ENCODE results near the gene GRB14.

GRCh38 chr2:164644036-164644700 is 22.9 kb upstream of the GRB14 start:
- TF ChIP-seq, protein P1, sequence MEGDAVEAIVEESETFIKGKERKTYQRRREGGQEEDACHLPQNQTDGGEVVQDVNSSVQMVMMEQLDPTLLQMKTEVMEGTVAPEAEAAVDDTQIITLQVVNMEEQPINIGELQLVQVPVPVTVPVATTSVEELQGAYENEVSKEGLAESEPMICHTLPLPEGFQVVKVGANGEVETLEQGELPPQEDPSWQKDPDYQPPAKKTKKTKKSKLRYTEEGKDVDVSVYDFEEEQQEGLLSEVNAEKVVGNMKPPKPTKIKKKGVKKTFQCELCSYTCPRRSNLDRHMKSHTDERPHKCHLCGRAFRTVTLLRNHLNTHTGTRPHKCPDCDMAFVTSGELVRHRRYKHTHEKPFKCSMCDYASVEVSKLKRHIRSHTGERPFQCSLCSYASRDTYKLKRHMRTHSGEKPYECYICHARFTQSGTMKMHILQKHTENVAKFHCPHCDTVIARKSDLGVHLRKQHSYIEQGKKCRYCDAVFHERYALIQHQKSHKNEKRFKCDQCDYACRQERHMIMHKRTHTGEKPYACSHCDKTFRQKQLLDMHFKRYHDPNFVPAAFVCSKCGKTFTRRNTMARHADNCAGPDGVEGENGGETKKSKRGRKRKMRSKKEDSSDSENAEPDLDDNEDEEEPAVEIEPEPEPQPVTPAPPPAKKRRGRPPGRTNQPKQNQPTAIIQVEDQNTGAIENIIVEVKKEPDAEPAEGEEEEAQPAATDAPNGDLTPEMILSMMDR (IDR thresholded peaks at IDR 0.05) = no peak
- no peak for TF ChIP-seq POLR2A (IDR thresholded peaks at IDR 0.05)

Measured in thyroid gland (tissue), 4 donors.